Activated naive CD4-positive, alpha-beta T cell treated with anti-CD3 and anti-CD28 coated beads for 36 hours (primary cell): Measurements from ENCODE around the gene RAP2C. TPM values are rescaled to one million over a fixed set of nuclear protein-coding genes. Genes with fewer than 3 reads are reported as not detected.
A peak's percentile ranks its signal among the peaks of the same experiment; 100 is the strongest.

Source experiments
- CTCF ChIA-PET: fragments of 350-600 bp; sonication (Branson Sonifier 250); formaldehyde crosslinking; loops from one replicate; lab custom pipeline; 2021; ENCODE audit warnings: antibody characterized with exemption; lab: Charles Lee
- DNase-seq: peaks from one replicate; pipeline ENCODE4 v3.0.0-alpha.2; 2020
- H3K27ac Mint-ChIP-seq: one replicate; pipeline ENCODE4 v1.8.0; 2021; ENCODE audit warnings: mild to moderate bottlenecking, mixed read lengths
- H3K27me3 Mint-ChIP-seq: one replicate; pipeline ENCODE4 v1.8.0; 2021; ENCODE audit warnings: low read depth, mixed read lengths
- H3K36me3 Mint-ChIP-seq: one replicate; pipeline ENCODE4 v1.8.0; 2021; ENCODE audit warnings: low read depth, mixed read lengths
- H3K4me1 Mint-ChIP-seq: one replicate; pipeline ENCODE4 v1.8.0; 2021; ENCODE audit warnings: low read depth, mixed read lengths
- H3K4me3 Mint-ChIP-seq: one replicate; pipeline ENCODE4 v1.8.0; 2021; ENCODE audit warnings: mild to moderate bottlenecking, moderate library complexity, mixed read lengths
- H3K9me3 Mint-ChIP-seq: one replicate; pipeline ENCODE4 v1.8.0; 2021; ENCODE audit warnings: mixed read lengths
- intact Hi-C: fragments of 100-400 bp; cut with micrococcal nuclease; formaldehyde crosslinking; loops from one replicate; pipeline ENCODE4 v1.15.1; 2023
- total RNA-seq, 2 experiments: library from RNA; stranded (reverse); gene quantifications; one replicate each; pipeline ENCODE4 v1.2.3, GENCODE V29; 2021

The RAP2C gene
- 10 to 100 TPM; 24.5 to 27.4 TPM for total RNA-seq

- Mint-ChIP-seq H3K27me3 (no peaks in the 10 kb centered on the region), H3K9me3 (no peaks in the 10 kb centered on the region), H3K4me1 (peaks cover 15% of the 10 kb centered on the region), H3K27ac (peak within 1 kb of the TSS; percentile 85), H3K36me3 (peaks cover under 1% of the 10 kb centered on the region), H3K4me3 (peak within 1 kb of the TSS; percentile 74)
- CTCF ChIA-PET: interaction anchor here (0.6 to 3.7 kb wide), 14 partner anchors 11 to 401 kb away, joined by 3 to 27 read pairs (median 4); no protein-coding TSS in a partner anchor
- intact Hi-C loops: loop anchor here (1.0 to 10.0 kb wide), 8 partner anchors 49 to 1955 kb away; no protein-coding TSS in a partner anchor
- peak; percentile 76 for DNase-seq
Measured at GRCh38 chrX:132219343-132219768, at the start of gene RAP2C. RAP2C (minus strand) TSS chrX:132219447; CDS start chrX:132217268, 2,179 bp downstream.

- intact Hi-C loops: loop anchor here (5.0 kb wide), 1 partner anchor 435 kb away; no protein-coding TSS in a partner anchor
- DNase-seq: no peak
- no peaks in the 10 kb centered on the region for H3K27me3 Mint-ChIP-seq
- H3K36me3 Mint-ChIP-seq: no peaks in the 10 kb centered on the region
- CTCF ChIA-PET: interaction anchor here (0.6 kb wide), 1 partner anchor 8 kb away, joined by 3 read pairs; no protein-coding TSS in a partner anchor
- H3K4me3 Mint-ChIP-seq: no peak overlapping the region
- no peaks in the 10 kb centered on the region for H3K9me3 Mint-ChIP-seq
- no peak overlapping the region for H3K27ac Mint-ChIP-seq
- peaks cover 11% of the 10 kb centered on the region for H3K4me1 Mint-ChIP-seq
Measured at GRCh38 chrX:132267392-132267791, 48.1 kb upstream of the RAP2C start.

- no peaks in the 10 kb centered on the region for H3K9me3 Mint-ChIP-seq
- no peak overlapping the region for H3K4me3 Mint-ChIP-seq
- H3K36me3 Mint-ChIP-seq: no peaks in the 10 kb centered on the region
- no peaks in the 10 kb centered on the region for H3K27me3 Mint-ChIP-seq
- CTCF ChIA-PET: interaction anchor here (0.6 kb wide), 1 partner anchor 7 kb away, joined by 3 read pairs; no protein-coding TSS in a partner anchor
- intact Hi-C loops: loop anchor here (5.0 kb wide), 1 partner anchor 434 kb away; no protein-coding TSS in a partner anchor
- H3K27ac Mint-ChIP-seq: no peak overlapping the region
- H3K4me1 Mint-ChIP-seq: peaks cover 11% of the 10 kb centered on the region
- peak; percentile 15 for DNase-seq
Measured at GRCh38 chrX:132266583-132267355, 47.5 kb upstream of the RAP2C start.

DNA sequence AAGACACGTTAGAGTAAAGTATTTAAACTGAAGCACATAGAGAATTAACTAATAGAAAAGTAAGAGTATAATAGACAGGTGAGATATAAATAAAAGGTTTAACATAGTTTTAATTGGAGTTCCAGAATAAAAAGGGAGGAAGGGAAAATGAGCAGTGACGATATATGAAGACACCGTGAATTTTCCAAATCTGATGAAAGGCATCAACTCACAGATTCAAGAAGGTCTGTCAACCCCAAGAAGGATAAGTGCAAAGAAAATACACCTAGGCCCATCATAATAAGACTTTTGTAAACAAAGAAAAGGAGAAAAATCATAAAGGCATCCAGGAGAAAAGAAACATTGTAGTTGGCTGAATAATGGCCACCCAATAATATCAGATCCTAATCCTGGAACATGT is 43.9 kb upstream of the RAP2C start:
- no peak for DNase-seq
- Mint-ChIP-seq H3K27ac (no peak overlapping the region), H3K4me3 (no peak overlapping the region), H3K4me1 (peaks cover 7% of the 10 kb centered on the region), H3K27me3 (no peaks in the 10 kb centered on the region), H3K36me3 (no peaks in the 10 kb centered on the region), H3K9me3 (no peaks in the 10 kb centered on the region)
- intact Hi-C loops: no loop called here
- CTCF ChIA-PET: interaction anchor here (1.3 kb wide), 1 partner anchor 352 kb away, joined by 3 read pairs; no protein-coding TSS in a partner anchor

DNA sequence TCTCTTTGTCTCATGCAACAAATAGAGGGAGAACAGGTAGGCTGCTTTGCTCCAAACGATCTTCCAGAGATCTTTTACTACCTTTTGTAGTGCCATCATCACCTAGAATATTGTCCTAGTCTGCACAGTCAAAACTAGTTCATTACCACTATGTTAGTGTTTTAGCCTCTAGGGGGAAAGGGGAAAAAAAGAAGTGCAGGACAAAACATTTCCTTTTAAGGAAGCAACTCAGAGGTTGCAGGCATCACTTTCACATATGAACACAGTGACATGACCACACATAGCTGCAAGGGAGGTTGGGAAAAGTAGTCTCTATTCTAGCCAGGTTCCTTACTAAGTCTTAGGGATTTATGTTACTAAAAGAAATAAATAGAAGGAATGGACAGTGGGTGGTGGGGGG is 39.3 kb upstream of the RAP2C start:
- no peaks in the 10 kb centered on the region for H3K27me3 Mint-ChIP-seq
- H3K36me3 Mint-ChIP-seq: no peaks in the 10 kb centered on the region
- DNase-seq: no peak
- no peak overlapping the region for H3K27ac Mint-ChIP-seq
- no peak overlapping the region for H3K4me3 Mint-ChIP-seq
- no peaks in the 10 kb centered on the region for H3K9me3 Mint-ChIP-seq
- no peaks in the 10 kb centered on the region for H3K4me1 Mint-ChIP-seq
- CTCF ChIA-PET: no interaction called here
- intact Hi-C loops: no loop called here

- H3K27me3 Mint-ChIP-seq: no peaks in the 10 kb centered on the region
- no peak overlapping the region for H3K27ac Mint-ChIP-seq
- intact Hi-C loops: no loop called here
Measured at GRCh38 chrX:132257116-132257515, 37.9 kb upstream of the RAP2C start.

DNA sequence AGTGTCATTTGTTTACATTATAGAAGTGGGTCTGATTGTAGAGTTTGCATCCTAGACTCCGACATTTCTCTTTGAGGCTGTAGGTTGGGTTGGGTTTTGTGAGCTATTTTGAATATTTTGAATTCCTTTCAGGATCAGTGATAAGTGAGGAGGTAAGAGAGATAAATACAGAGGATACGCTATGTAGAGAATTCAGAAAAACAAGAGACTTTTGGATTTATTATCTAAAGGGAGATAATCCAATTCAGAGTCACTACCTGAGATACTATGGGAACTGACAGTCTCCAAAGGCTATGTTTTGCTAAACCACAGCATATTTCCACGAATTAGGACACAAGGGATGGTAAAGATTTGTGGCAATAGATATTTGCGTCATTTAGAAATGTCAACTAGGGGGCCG is 16.9 kb upstream of the RAP2C start:
- no peaks in the 10 kb centered on the region for H3K27me3 Mint-ChIP-seq
- H3K36me3 Mint-ChIP-seq: no peaks in the 10 kb centered on the region
- no peak overlapping the region for H3K4me3 Mint-ChIP-seq
- peaks cover 4% of the 10 kb centered on the region for H3K4me1 Mint-ChIP-seq
- no peak for DNase-seq
- CTCF ChIA-PET: no interaction called here
- intact Hi-C loops: no loop called here
- H3K27ac Mint-ChIP-seq: no peak overlapping the region
- H3K9me3 Mint-ChIP-seq: no peaks in the 10 kb centered on the region

More at GRCh38 chrX:132257116-132257515, 37.9 kb upstream of the RAP2C start:
- CTCF ChIA-PET: no interaction called here
- no peaks in the 10 kb centered on the region for H3K9me3 Mint-ChIP-seq
- no peaks in the 10 kb centered on the region for H3K4me1 Mint-ChIP-seq
- DNase-seq: no peak
- H3K4me3 Mint-ChIP-seq: no peak overlapping the region
- H3K36me3 Mint-ChIP-seq: no peaks in the 10 kb centered on the region

- no peaks in the 10 kb centered on the region for H3K36me3 Mint-ChIP-seq
- intact Hi-C loops: no loop called here
- H3K4me3 Mint-ChIP-seq: no peak overlapping the region
- no peak overlapping the region for H3K27ac Mint-ChIP-seq
- H3K27me3 Mint-ChIP-seq: no peaks in the 10 kb centered on the region
- H3K9me3 Mint-ChIP-seq: no peaks in the 10 kb centered on the region
- peaks cover 4% of the 10 kb centered on the region for H3K4me1 Mint-ChIP-seq
- no peak for DNase-seq
- CTCF ChIA-PET: no interaction called here
Measured at GRCh38 chrX:132235488-132235887, 16.2 kb upstream of the RAP2C start.

GRCh38 chrX:132231587-132231986 is 12.3 kb upstream of the RAP2C start:
- DNase-seq: no peak
- CTCF ChIA-PET: no interaction called here
- H3K27ac Mint-ChIP-seq: no peak overlapping the region
- peaks cover 14% of the 10 kb centered on the region for H3K4me1 Mint-ChIP-seq
- H3K36me3 Mint-ChIP-seq: no peaks in the 10 kb centered on the region
- H3K9me3 Mint-ChIP-seq: no peaks in the 10 kb centered on the region
- H3K4me3 Mint-ChIP-seq: no peak overlapping the region
- no peaks in the 10 kb centered on the region for H3K27me3 Mint-ChIP-seq
- intact Hi-C loops: no loop called here

DNA sequence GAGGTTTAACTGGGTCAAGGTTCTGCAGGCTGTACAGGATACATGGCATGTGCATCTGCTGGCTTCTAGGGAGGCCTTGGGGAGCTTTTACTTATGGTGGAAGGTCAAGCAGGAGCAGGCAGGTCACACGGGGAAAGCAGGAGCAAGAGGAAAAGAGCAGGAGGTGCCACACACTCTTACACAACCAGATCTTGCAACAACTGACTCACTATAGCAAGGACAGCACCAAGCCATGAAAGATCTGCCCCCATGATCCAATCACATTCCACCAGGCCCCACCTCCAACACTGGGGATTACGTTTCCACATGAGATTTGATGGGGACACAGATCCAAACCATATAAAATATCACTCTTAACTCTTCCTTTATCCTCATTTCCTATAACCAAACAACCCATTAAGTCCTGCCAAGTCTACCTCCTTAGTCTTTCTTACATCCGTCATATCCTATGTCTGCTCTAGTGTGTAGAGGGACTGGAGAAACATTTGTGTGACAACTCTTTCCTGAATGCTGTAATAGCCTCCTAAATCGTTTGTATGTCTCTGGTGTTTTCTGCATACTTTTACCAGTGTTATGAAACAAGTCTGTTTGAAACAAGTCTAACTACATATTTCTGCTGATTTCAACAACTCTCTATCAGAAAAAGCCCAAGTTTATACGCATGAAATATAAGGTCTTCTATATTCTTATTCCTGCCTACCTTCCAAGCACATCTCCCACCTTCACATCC is 8.3 kb upstream of the RAP2C start:
- Mint-ChIP-seq H3K36me3 (no peaks in the 10 kb centered on the region), H3K9me3 (no peaks in the 10 kb centered on the region), H3K4me3 (no peak overlapping the region), H3K27ac (no peak overlapping the region), H3K27me3 (no peaks in the 10 kb centered on the region), H3K4me1 (peaks cover 14% of the 10 kb centered on the region)
- intact Hi-C loops: no loop called here
- CTCF ChIA-PET: interaction anchor here (0.7 to 1.9 kb wide), 4 partner anchors 66 to 388 kb away, joined by 3 to 11 read pairs (median 6); no protein-coding TSS in a partner anchor
- no peak for DNase-seq

DNA sequence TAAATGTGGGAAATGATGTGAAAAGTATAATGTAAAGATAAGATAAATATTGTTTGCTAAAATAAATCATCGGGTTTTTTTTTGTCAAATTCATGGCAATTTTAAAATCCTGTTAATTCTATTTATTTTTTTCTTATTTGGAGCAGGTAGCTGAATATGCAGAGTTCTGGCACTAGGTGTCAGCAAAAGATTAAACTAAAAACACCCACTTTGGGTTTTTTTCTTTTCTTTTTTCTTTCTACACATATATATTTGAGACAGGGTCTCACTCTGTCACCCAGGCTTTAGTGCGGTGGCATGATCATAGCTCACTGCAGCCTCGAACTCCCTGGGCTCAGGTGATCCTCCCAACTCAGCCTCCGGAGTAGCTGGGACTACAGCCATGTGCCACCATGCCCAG is 6.9 kb upstream of the RAP2C start:
- H3K4me1 Mint-ChIP-seq: peaks cover 12% of the 10 kb centered on the region
- no peak overlapping the region for H3K27ac Mint-ChIP-seq
- intact Hi-C loops: loop anchor here (1.0 kb wide), 2 partner anchors 66 to 387 kb away; no protein-coding TSS in a partner anchor
- no peaks in the 10 kb centered on the region for H3K9me3 Mint-ChIP-seq
- H3K27me3 Mint-ChIP-seq: no peaks in the 10 kb centered on the region
- H3K36me3 Mint-ChIP-seq: no peaks in the 10 kb centered on the region
- CTCF ChIA-PET: interaction anchor here (0.6 to 1.9 kb wide), 11 partner anchors 29 to 417 kb away, joined by 3 to 11 read pairs (median 4); no protein-coding TSS in a partner anchor
- no peak overlapping the region for H3K4me3 Mint-ChIP-seq
- DNase-seq: no peak
